NCI-H1092 (cell line): ENCODE results near the gene MYH3.
"Not testable (repeated sequence)": the region's sequence is repeated elsewhere in the genome, so short reads cannot be mapped to it uniquely, and the experiment has no call there.

Experiments used
- DNase-seq: peaks from one replicate; lab custom pipeline; 2025; lab: John Stamatoyannopoulos, UW

MYH3 gene

GRCh38 chr17:10657148-10657547, at the start of gene MYH3:
Gene MYH3, minus strand, starts transcription at chr17:10657309. Its CDS starts 2,245 bp downstream, at chr17:10655064.
- DNase-seq, result no peak

GRCh38 chr17:10705727-10706126, 48.6 kb upstream of the MYH3 start:
- no peak for DNase-seq

- no peak for DNase-seq
These were observed 45.5 kb upstream of the MYH3 start for GRCh38 chr17:10702574-10702973.

GRCh38 chr17:10699856-10700255, 42.7 kb upstream of the MYH3 start:
- no peak for DNase-seq

GRCh38 chr17:10698096-10698818, 41.1 kb upstream of the MYH3 start:
- DNase-seq, result no peak

- peak; percentile 85 for DNase-seq
These were observed 40.3 kb upstream of the MYH3 start, which contains the start of the genes ADPRM and SCO1 for GRCh38 chr17:10697092-10698081. Gene ADPRM, plus strand, starts transcription at chr17:10697594. Its CDS starts 7,333 bp downstream, at chr17:10704927. Gene SCO1, minus strand, starts transcription at chr17:10697533. Its CDS starts 26 bp downstream, at chr17:10697507.

GRCh38 chr17:10695875-10696407, 38.8 kb upstream of the MYH3 start:
- DNase-seq, result not testable (repeated sequence)

- DNase-seq, result no peak
These were observed 30.4 kb upstream of the MYH3 start for GRCh38 chr17:10687499-10687898.

- DNase-seq, result no peak
These were observed 26.7 kb upstream of the MYH3 start for GRCh38 chr17:10683853-10684252.

- no peak for DNase-seq
These were observed 24.8 kb upstream of the MYH3 start for GRCh38 chr17:10681866-10682446.

- DNase-seq, result no peak
These were observed 17.6 kb upstream of the MYH3 start for GRCh38 chr17:10674704-10675103.

- no peak for DNase-seq
These were observed 16.2 kb upstream of the MYH3 start for GRCh38 chr17:10673312-10673711.

- no peak for DNase-seq
These were observed 11.7 kb upstream of the MYH3 start for GRCh38 chr17:10668775-10669174.

GRCh38 chr17:10666906-10667305, 9.8 kb upstream of the MYH3 start:
- DNase-seq, result no peak

- DNase-seq, result no peak
These were observed 7.5 kb upstream of the MYH3 start for GRCh38 chr17:10664571-10664970.

- DNase-seq, result no peak
These were observed 6.1 kb upstream of the MYH3 start for GRCh38 chr17:10663231-10663630.

- DNase-seq, result no peak
These were observed 4.3 kb upstream of the MYH3 start for GRCh38 chr17:10661437-10661836.

- DNase-seq, result no peak
These were observed 770 bp upstream of the MYH3 start for GRCh38 chr17:10657879-10658278.

GRCh38 chr17:10653987-10654386, 3.1 kb downstream of the MYH3 start:
- DNase-seq, result no peak

GRCh38 chr17:10652984-10653659, 4.0 kb downstream of the MYH3 start:
- no peak for DNase-seq

GRCh38 chr17:10651927-10652326, 5.2 kb downstream of the MYH3 start:
- DNase-seq, result no peak

GRCh38 chr17:10649602-10650001, 7.5 kb downstream of the MYH3 start:
- DNase-seq, result no peak
